BLaER1 treated with 17β-estradiol and CSF1 and Interleukin-3, amounts not matched to agents 10 nM and 100 nM (cell line): ENCODE results near the gene FGFR2.

ENCODE experiments used
- H3K27ac ChIP-seq, 11 experiments: shearing (Covaris generic); formaldehyde crosslinking; 2 replicates each; pipeline ENCODE4 v1.8.1; 2022
- H3K27me3 ChIP-seq, 11 experiments: shearing (Covaris generic); formaldehyde crosslinking; 2 replicates each; pipeline ENCODE4 v1.8.1; 2022
- H3K36me3 ChIP-seq, 11 experiments: shearing (Covaris generic); formaldehyde crosslinking; 2 replicates each; pipeline ENCODE4 v1.8.1; 2022
- H3K4me1 ChIP-seq, 10 experiments: shearing (Covaris generic); formaldehyde crosslinking; 2 replicates each; pipeline ENCODE4 v1.8.1; 2022
- H3K4me2 ChIP-seq, 11 experiments: shearing (Covaris generic); formaldehyde crosslinking; 2 replicates each; pipeline ENCODE4 v1.8.1; 2022
- H3K4me3 ChIP-seq, 10 experiments: shearing (Covaris generic); formaldehyde crosslinking; 2 replicates each; pipeline ENCODE4 v1.8.1; 2022
- H3K9ac ChIP-seq, 11 experiments: shearing (Covaris generic); formaldehyde crosslinking; 2 replicates each; pipeline ENCODE4 v1.8.1; 2022
- H3K9me3 ChIP-seq, 11 experiments: shearing (Covaris generic); formaldehyde crosslinking; replicated peaks in 1 of 11; 2 replicates each; pipeline ENCODE4 v1.8.1; 2022
- H4K20me1 ChIP-seq, 11 experiments: shearing (Covaris generic); formaldehyde crosslinking; 2 replicates each; pipeline ENCODE4 v1.8.1; 2022
- Cebpa-rat ChIP-seq, 11 experiments: shearing (Covaris generic); IDR thresholded peaks; 2 replicates each; pipeline ENCODE4 v1.8.1; 2022

The FGFR2 gene

DNA sequence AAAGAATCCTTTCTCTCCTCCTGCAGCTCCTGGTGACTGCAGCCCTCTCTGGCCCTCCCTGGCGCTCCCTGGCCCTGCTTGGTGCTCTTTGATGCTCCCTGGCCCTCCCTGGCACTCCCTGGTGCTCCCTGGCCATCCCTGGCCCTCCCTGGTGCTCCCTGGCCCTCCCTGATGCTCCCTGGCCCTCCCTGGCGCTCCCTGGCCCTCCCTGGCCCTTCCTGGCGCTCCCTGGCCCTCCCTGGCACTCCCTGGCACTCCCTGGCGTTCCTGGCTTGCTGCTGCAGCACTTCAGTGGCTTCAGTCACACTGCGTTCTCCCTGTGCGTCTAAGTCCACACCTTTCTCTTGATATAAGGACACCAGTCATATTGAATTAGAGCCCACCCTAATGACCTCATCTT lies 15.2 kb upstream of the FGFR2 start:
- Histone ChIP-seq H3K4me3 (no peak overlapping the region), H3K36me3 (no peaks in the 10 kb centered on the region), H3K4me2 (no peak overlapping the region), H4K20me1 (peaks cover 0 to 4% (median 0%) of the 10 kb centered on the region in 11 experiments; a peak in 2 of 22 replicates), H3K9me3 (peaks cover 3 to 8% (median 6%) of the 10 kb centered on the region in 11 experiments; a peak in 20 of 22 replicates), H3K27ac (no peak overlapping the region), H3K9ac (no peak overlapping the region), H3K27me3 (peaks cover 3 to 14% (median 7%) of the 10 kb centered on the region in 11 experiments; a peak in 16 of 22 replicates), H3K4me1 (peaks cover 0 to 21% (median 18%) of the 10 kb centered on the region in 10 experiments; a peak in 15 of 20 replicates)
- no peak for TF ChIP-seq Cebpa-rat (IDR thresholded peaks at IDR 0.05)

DNA sequence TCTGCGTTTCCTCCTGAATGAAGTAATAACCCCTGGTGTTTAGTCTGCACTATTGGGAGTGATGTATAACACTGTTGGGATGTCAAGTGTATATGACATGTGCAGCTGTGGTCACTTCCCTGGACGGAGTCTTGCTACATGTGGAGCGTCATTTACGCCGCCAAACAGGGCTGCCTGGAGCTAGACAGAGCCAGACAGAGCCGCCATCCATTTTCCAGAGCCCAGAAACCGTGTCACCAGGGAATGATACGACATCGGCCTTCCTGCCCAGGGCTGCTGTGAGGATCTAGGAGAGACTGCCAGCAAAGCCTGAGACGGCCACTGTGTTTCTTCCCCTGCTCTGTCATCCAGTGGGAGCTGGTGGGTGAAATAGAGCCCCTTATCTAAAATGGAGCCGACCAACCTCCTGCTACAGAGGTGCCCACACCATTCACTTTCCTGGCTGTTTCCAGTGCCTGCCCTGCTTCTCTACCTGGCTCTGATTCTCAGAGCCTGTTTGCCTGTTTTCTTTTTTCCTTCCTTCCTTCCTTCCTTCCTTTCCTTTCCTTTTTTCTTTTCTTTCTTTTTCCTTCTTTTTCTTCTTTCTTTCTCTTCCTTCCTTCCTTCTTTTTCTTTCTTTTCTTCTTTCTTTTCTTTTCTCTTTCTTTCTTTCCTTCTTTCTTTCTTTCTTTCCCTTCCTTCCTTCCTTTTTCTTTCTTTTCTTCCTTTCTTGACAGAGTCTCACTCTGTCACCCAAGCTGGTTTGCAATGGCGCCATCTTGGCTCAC lies 13.3 kb upstream of the FGFR2 start:
- Histone ChIP-seq H3K27me3 (peaks cover 17 to 32% (median 25%) of the 10 kb centered on the region in 11 experiments), H3K4me3 (no peak overlapping the region), H3K36me3 (no peaks in the 10 kb centered on the region), H3K9ac (no peak overlapping the region), H3K4me1 (peaks cover 0 to 17% (median 13%) of the 10 kb centered on the region in 10 experiments; a peak in 15 of 20 replicates), H3K9me3 (no peaks in the 10 kb centered on the region), H3K4me2 (no peak overlapping the region), H4K20me1 (peaks cover 0 to 4% (median 0%) of the 10 kb centered on the region in 11 experiments; a peak in 2 of 22 replicates), H3K27ac (no peak overlapping the region)
- no peak for TF ChIP-seq Cebpa-rat (IDR thresholded peaks at IDR 0.05)

DNA sequence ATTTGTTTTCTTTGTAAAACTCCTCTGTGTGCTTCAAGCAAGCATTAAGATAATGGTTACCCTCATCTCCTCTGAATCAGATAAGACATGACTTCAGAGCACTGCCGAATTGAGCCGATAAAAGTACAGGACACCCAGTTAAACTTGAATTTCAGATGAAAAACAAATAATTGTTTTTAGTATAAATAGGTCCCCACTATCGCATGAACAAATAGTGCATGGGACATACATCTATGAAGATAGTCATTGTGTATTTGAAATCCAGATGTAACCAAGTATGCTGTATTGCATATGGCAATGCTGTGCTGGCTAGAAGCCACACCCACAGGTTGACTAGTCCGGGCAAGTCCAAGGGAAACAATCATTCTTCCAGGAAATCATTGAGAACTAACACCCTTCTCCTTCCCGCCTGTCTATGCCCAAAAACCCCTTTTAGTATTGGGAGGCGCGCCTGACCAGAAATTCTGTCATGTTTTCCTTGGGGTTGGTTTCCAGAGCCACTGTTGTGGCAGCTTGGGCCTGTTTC lies 12.6 kb upstream of the FGFR2 start:
- Histone ChIP-seq H3K9me3 (no peaks in the 10 kb centered on the region), H3K4me2 (no peak overlapping the region), H3K27ac (no peak overlapping the region), H3K36me3 (no peaks in the 10 kb centered on the region), H3K4me3 (no peak overlapping the region), H3K27me3 (peaks cover 17 to 40% (median 27%) of the 10 kb centered on the region in 11 experiments), H4K20me1 (peaks cover 0 to 4% (median 0%) of the 10 kb centered on the region in 11 experiments; a peak in 3 of 22 replicates), H3K4me1 (peaks cover 0 to 24% (median 20%) of the 10 kb centered on the region in 10 experiments; a peak in 16 of 20 replicates), H3K9ac (no peak overlapping the region)
- TF ChIP-seq Cebpa-rat (IDR thresholded peaks at IDR 0.05), result no peak

DNA sequence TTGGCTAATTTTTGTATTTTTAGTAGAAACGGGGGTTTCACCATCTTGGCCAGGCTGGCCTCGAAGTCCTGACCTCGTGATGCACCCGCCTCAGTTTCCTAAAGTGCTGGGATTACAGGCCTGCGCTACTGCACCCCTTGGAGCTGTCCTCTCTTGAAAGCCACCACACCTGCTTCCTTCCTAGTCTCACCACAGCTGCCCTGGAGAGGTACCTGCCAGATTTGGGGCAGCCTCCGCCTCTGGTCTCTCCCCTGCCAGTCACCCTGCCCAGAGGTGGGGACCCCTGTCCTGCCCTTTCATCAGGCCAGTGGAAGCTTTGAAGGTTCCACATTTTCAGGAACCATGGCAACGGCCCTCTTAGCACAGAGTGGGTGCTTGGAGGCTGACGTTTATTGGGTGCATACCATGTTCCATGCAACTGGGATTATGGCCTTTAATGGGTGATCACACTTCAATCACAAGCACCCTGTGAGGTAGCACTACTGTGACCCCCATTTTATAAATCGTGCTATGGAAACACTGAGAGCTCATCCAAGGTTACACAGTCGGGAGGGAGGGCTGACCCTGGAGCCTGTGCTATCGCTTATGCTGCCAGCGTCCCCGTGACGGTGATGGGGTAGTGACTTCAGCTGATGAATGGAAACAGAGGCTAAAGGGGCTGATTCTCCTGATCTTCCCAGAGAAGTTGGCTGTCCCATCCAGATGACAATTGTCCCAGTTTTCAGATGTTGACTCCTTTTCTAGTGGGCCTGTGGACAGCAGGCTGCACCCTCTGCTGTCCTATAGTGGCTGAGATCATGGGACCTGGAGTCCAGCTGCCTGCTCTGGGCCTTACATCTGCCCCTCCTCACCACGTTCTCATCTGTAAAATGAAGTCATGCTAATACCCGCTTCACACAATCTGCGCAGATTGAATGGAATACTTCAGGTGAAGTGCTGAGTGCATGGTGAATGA lies 11.5 kb upstream of the FGFR2 start:
- no peak overlapping the region for H3K4me2 ChIP-seq
- H3K9me3 ChIP-seq, result no peaks in the 10 kb centered on the region
- H3K9ac ChIP-seq, result no peak overlapping the region
- H3K4me1 ChIP-seq, result peaks cover 0 to 26% (median 23%) of the 10 kb centered on the region in 10 experiments; a peak in 16 of 20 replicates
- no peak overlapping the region for H3K27ac ChIP-seq
- no peaks in the 10 kb centered on the region for H3K36me3 ChIP-seq
- TF ChIP-seq Cebpa-rat (IDR thresholded peaks at IDR 0.05), result no peak
- H3K27me3 ChIP-seq, result peaks cover 17 to 43% (median 31%) of the 10 kb centered on the region in 11 experiments
- no peak overlapping the region for H3K4me3 ChIP-seq
- H4K20me1 ChIP-seq, result peaks cover 0 to 5% (median 0%) of the 10 kb centered on the region in 11 experiments; a peak in 3 of 22 replicates

DNA sequence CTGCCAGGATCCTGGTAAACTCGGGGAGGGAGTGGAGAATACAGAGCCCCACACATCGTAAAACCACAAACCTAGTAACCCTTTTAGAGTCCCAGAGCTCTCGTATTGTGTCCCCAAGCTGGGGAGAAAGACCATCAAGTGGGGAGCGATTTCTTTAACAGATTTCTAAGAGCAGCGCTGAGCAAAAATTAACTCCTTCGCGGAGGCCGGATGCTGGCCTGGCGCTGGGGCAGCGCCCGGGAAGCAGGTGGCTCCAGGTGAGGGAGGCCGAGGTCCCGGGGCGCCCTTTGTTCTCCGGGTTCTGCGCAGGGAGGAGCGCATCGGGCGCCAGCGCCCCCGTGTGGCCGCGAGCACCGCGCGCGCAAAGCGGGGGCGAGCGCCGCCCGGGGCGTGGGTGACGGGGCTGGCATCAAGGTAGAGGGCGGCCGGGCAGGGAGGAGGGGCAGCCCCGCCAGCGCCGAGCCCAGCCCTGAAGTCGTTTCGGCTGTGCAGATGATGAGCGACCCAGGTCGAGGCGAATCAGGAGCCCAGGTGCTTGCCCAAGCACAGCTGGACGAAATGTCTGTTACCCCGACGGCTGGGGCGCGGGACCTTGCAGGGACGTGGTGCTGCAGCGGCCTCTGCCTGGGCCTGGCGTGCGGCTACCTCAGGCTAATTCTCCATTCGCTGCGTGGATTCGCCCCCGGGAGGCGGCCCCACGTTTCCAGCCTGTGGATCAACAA lies 10.4 kb upstream of the FGFR2 start:
- Histone ChIP-seq H3K27me3 (peaks cover 17 to 50% (median 33%) of the 10 kb centered on the region in 11 experiments), H3K9me3 (no peaks in the 10 kb centered on the region), H3K4me1 (peaks cover 0 to 26% (median 23%) of the 10 kb centered on the region in 10 experiments; a peak in 16 of 20 replicates), H3K4me2 (peak overlapping the region; percentile 67 to 95 (median 87)), H3K4me3 (peak overlapping the region; percentile 29 to 58 (median 40); a peak in 16 of 20 replicates), H3K27ac (no peak overlapping the region), H3K36me3 (no peaks in the 10 kb centered on the region), H3K9ac (peak overlapping the region in 4 of 11 experiments; percentile 6 to 56 (median 26); a peak in 1 of 22 replicates), H4K20me1 (peaks cover 0 to 5% (median 0%) of the 10 kb centered on the region in 11 experiments; a peak in 4 of 22 replicates)
- no peak for TF ChIP-seq Cebpa-rat (IDR thresholded peaks at IDR 0.05)

DNA sequence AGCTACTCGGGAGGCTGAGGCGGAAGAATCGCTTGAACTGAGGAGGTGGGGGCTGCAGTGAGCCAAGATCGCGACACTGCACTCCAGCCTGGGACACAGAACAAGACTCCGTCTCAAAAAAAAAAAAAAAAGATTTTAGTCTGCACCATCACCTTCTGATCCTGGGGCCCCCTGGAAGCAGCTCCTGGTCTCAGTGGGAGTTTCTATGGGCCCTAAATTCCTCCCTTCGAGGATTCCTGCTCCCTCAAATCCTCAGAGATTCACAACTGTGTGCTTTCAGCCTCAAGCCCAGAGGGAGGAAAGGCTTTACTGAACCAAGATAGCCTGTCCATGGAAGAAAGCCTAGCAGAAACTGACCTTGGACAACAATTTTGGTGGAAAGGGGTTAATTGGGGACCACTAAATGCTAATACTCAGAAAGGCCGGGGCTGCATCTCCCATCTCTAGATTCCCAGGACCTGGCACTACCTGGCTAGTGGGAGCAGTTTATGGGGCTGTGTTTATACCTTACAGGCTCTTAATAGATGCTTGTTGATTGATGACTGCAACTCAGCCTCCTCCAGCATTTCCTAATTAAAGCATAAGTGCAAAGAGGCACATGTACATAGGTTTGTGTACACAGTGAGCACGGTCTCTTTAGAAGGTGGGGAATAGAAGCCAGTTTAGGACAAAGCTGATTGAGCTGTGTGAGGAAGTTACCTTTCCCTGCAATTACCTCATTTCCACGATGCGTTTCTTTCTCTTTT lies 9.2 kb upstream of the FGFR2 start:
- H3K9me3 ChIP-seq, result no peaks in the 10 kb centered on the region
- H3K4me2 ChIP-seq, result peak overlapping the region in 4 of 11 experiments; percentile 24 to 78 (median 50); a peak in 5 of 22 replicates
- H3K27me3 ChIP-seq, result peaks cover 17 to 58% (median 40%) of the 10 kb centered on the region in 11 experiments
- H3K27ac ChIP-seq, result no peak overlapping the region
- H3K4me3 ChIP-seq, result no peak overlapping the region
- TF ChIP-seq Cebpa-rat (IDR thresholded peaks at IDR 0.05), result no peak
- H3K36me3 ChIP-seq, result no peaks in the 10 kb centered on the region
- H3K9ac ChIP-seq, result no peak overlapping the region
- peaks cover 0 to 5% (median 0%) of the 10 kb centered on the region in 11 experiments; a peak in 4 of 22 replicates for H4K20me1 ChIP-seq
- peaks cover 0 to 26% (median 23%) of the 10 kb centered on the region in 10 experiments; a peak in 16 of 20 replicates for H3K4me1 ChIP-seq

DNA sequence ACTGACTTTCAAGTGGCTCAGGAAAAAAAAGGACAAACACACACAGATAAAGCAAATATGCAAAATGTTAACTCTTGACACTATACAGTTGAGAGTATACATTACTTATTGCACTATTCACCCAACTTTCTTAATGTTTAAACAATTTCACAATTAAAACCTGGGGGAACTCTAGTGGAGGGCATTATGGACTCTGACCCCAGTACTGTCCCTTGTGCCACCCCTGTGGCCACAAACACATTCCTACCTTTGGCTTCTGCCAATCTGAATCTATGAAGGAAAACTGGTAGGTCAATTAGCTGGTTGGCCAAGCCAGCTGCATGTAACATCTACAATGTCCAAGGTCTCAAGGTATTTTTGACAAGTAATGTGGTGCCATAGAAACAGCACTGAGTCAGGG lies 7.5 kb upstream of the FGFR2 start:
- Histone ChIP-seq H3K27me3 (peaks cover 31 to 76% (median 55%) of the 10 kb centered on the region in 11 experiments), H3K36me3 (no peaks in the 10 kb centered on the region), H3K27ac (no peak overlapping the region), H3K9me3 (no peaks in the 10 kb centered on the region), H3K4me1 (peaks cover 0 to 35% (median 29%) of the 10 kb centered on the region in 10 experiments; a peak in 17 of 20 replicates), H3K4me3 (no peak overlapping the region), H4K20me1 (peaks cover 0 to 13% (median 4%) of the 10 kb centered on the region in 11 experiments; a peak in 9 of 22 replicates), H3K9ac (no peak overlapping the region), H3K4me2 (peak overlapping the region in 8 of 11 experiments; percentile 24 to 66 (median 44); a peak in 14 of 22 replicates)
- TF ChIP-seq Cebpa-rat (IDR thresholded peaks at IDR 0.05), result no peak
